ENCODE data around the gene GRPEL2.
"Not testable (repeated sequence)": the region's sequence is repeated elsewhere in the genome, so short reads cannot be mapped to it uniquely, and the experiment has no call there.

The GRPEL2 gene

GRCh38 chr5:149375434-149375833, 30.1 kb downstream of the GRPEL2 start:
- DNase-seq (ENCODE audit: low read depth in 1 of 2, low spot score in 1 of 2), result no peak

- no peak for DNase-seq (ENCODE audit: low read depth in 1 of 2, low spot score in 1 of 2)
Measured at GRCh38 chr5:149376104-149376503, 30.8 kb downstream of the GRPEL2 start.

- DNase-seq (ENCODE audit: low read depth in 1 of 2, low spot score in 1 of 2), result no peak
Measured at GRCh38 chr5:149376711-149377447, 31.6 kb downstream of the GRPEL2 start.

GRCh38 chr5:149378241-149378820, 33.0 kb downstream of the GRPEL2 start:
- DNase-seq (ENCODE audit: low read depth in 1 of 2, low spot score in 1 of 2), result no peak

- DNase-seq (ENCODE audit: low read depth in 1 of 2, low spot score in 1 of 2), result no peak
Measured at GRCh38 chr5:149379177-149379761, 34.0 kb downstream of the GRPEL2 start, which contains the start of gene IL17B. Gene IL17B, minus strand, starts transcription at chr5:149379292. Its CDS starts 67 bp downstream, at chr5:149379225.

- DNase-seq (ENCODE audit: low read depth in 1 of 2, low spot score in 1 of 2), result no peak
Measured at GRCh38 chr5:149379818-149380374, 34.6 kb downstream of the GRPEL2 start.

GRCh38 chr5:149380466-149381121, 35.3 kb downstream of the GRPEL2 start:
- DNase-seq (ENCODE audit: low read depth in 1 of 2, low spot score in 1 of 2), result no peak

- DNase-seq (ENCODE audit: low read depth in 1 of 2, low spot score in 1 of 2), result no peak
Measured at GRCh38 chr5:149381261-149381985, 36.1 kb downstream of the GRPEL2 start.

- DNase-seq (ENCODE audit: low read depth in 1 of 2, low spot score in 1 of 2), result peak; percentile 54 to 64
Measured at GRCh38 chr5:149381986-149382338, 36.7 kb downstream of the GRPEL2 start.

- DNase-seq (ENCODE audit: low read depth in 1 of 2, low spot score in 1 of 2), result no peak
Measured at GRCh38 chr5:149382517-149383220, 37.4 kb downstream of the GRPEL2 start.

GRCh38 chr5:149383399-149383798, 38.1 kb downstream of the GRPEL2 start:
- no peak for DNase-seq (ENCODE audit: low read depth in 1 of 2, low spot score in 1 of 2)

GRCh38 chr5:149386166-149386565, 40.9 kb downstream of the GRPEL2 start:
- DNase-seq (ENCODE audit: low read depth in 1 of 2, low spot score in 1 of 2), result no peak

GRCh38 chr5:149387081-149387631, 41.9 kb downstream of the GRPEL2 start:
- no peak for DNase-seq (ENCODE audit: low read depth in 1 of 2, low spot score in 1 of 2)

GRCh38 chr5:149387982-149388381, 42.7 kb downstream of the GRPEL2 start:
- DNase-seq (ENCODE audit: low read depth in 1 of 2, low spot score in 1 of 2), result no peak

GRCh38 chr5:149388498-149389190, 43.3 kb downstream of the GRPEL2 start:
- no peak for DNase-seq (ENCODE audit: low read depth in 1 of 2, low spot score in 1 of 2)

GRCh38 chr5:149389552-149390495, 44.5 kb downstream of the GRPEL2 start:
- no peak for DNase-seq (ENCODE audit: low read depth in 1 of 2, low spot score in 1 of 2)

GRCh38 chr5:149391076-149391475, 45.8 kb downstream of the GRPEL2 start:
- not testable (repeated sequence) for DNase-seq (ENCODE audit: low read depth in 1 of 2, low spot score in 1 of 2)

- DNase-seq (ENCODE audit: low read depth in 1 of 2, low spot score in 1 of 2), result no peak
Measured at GRCh38 chr5:149391524-149391923, 46.2 kb downstream of the GRPEL2 start.
